HG03565 (cell line): ENCODE measurements around the gene ANXA11.
A peak's percentile ranks its signal among the peaks of the same experiment; 100 is the strongest.
"Not testable (repeated sequence)": the region's sequence is repeated elsewhere in the genome, so short reads cannot be mapped to it uniquely, and the experiment has no call there.

Experiments used
- ATAC-seq: cut with Tn5 transposase; IDR thresholded peaks from one replicate; pipeline ENCODE4 v1.9.1; 2021; ENCODE audit warnings: mild to moderate bottlenecking, moderate library complexity; ENCODE audit not compliant: unreplicated experiment

The ANXA11 gene

GRCh38 chr10:80210259-80210658 is 4.9 kb upstream of the ANXA11 start:
- ATAC-seq: no peak

- no peak for ATAC-seq
These were observed 2.5 kb upstream of the ANXA11 start for GRCh38 chr10:80207768-80208370.

GRCh38 chr10:80206277-80206655 is 929 bp upstream of the ANXA11 start:
- ATAC-seq: no peak

DNA sequence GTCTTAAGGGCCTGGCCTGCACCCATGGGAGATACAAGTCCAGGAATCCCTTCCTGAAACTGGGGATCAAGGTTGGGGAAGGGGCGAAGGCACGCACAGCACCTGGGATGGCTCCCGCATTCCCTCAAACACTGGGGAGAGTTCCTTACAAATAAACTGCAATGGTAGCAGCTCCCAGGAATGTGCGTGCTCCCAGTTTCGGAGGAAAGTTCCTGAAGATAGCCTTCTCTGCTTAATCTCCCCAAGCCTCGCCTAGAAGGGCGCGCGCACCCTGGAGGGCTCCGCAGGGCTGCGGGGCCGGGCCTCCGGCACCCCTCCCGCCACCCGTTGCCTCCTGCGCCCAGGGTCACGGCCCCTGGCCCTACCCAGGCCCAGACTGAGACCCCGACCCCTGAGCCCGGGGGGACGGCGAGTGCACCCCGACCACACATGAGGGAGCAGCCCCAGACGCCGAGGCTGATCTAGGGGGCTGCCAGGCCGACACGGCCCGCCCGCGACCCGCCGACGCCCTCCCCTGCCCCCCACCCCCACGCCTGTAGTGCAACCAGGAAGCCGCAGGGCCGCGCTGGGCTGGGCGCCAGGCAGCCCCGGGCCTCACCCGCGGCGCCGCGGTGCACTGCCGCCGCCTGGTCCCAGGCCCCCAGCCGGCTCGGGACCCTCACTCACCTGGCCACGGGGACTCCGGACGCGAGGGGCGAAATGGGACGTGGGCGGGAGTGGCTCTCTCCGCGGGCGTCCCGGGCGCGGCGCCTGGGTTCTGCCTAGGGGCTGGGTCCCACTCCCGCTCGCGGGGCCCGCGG is 460 bp downstream of the ANXA11 start:
- ATAC-seq: peak; percentile 17

GRCh38 chr10:80203835-80204676 is 1.3 kb downstream of the ANXA11 start:
- ATAC-seq: no peak

GRCh38 chr10:80202934-80203834 is 2.2 kb downstream of the ANXA11 start:
- peak; percentile 53 for ATAC-seq

- not testable (repeated sequence) for ATAC-seq
These were observed 2.8 kb downstream of the ANXA11 start for GRCh38 chr10:80202530-80202929.

- ATAC-seq: no peak
These were observed 3.7 kb downstream of the ANXA11 start for GRCh38 chr10:80201608-80202141.

- ATAC-seq: no peak
These were observed 4.7 kb downstream of the ANXA11 start for GRCh38 chr10:80200687-80201086.

- ATAC-seq: no peak
These were observed 5.1 kb downstream of the ANXA11 start for GRCh38 chr10:80200259-80200658.

DNA sequence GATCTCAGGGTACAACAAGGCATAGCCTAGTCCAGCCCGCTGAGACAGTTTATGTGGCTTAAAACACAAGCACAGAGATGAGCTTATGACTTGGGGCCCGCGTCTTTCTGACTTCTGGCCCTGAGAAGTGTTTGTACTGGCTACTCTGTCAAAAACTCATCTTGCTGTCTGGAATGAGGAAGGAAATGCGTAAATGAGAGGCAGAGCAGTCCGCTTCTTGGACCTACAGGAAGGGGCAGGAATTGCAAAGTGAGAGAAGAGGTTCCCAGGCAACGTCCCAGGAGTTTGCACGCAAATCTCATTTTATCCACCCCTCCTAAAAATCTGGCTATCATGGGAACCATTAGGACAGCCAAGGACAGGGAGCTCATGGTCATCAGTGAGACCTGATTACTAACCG is 5.5 kb downstream of the ANXA11 start:
- no peak for ATAC-seq

DNA sequence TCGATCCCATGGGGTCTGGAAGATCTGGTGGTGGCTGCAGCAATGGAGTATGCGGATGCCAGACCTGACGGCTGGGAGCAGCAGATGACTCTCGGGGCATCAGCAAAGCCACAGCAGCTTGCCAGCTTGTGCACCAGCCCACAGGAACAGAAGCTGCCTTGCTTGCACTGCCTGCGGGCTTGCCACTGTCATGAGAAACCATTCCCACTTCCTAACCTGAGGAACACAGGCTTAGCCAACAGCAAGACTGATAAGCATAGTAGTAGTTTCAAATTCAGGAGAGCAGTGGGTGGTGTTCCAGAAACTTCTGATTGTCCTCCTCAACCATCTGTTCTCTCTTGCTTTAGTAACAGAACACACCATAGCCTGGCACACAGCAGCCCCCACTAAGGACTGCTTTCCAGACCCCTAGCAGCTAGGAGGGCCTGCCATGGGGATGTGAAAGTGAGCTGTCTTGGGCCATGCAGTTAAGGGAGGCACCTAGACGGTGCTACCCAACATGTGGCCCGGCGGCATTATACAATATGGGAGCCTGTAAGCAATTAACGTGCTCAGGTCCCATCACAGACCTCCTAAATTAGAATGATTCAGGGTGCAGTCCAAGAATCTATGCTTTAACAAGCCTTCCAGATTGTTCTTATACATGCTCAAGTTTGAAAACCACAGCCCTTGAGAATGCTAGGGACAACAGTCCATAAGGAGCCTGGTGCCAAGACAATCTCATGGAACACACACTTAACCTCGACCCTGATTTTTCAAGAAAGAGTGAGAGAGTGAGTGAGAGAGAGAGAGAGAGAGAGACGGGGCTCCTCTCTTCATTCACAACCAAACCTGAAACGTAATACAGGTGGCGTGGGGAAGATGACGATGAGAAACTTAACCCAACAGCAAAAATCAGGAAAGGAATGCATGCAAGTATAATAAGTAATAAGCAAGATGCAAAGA is 7.1 kb downstream of the ANXA11 start:
- ATAC-seq: no peak

GRCh38 chr10:80196950-80197315 is 8.4 kb downstream of the ANXA11 start:
- no peak for ATAC-seq

DNA sequence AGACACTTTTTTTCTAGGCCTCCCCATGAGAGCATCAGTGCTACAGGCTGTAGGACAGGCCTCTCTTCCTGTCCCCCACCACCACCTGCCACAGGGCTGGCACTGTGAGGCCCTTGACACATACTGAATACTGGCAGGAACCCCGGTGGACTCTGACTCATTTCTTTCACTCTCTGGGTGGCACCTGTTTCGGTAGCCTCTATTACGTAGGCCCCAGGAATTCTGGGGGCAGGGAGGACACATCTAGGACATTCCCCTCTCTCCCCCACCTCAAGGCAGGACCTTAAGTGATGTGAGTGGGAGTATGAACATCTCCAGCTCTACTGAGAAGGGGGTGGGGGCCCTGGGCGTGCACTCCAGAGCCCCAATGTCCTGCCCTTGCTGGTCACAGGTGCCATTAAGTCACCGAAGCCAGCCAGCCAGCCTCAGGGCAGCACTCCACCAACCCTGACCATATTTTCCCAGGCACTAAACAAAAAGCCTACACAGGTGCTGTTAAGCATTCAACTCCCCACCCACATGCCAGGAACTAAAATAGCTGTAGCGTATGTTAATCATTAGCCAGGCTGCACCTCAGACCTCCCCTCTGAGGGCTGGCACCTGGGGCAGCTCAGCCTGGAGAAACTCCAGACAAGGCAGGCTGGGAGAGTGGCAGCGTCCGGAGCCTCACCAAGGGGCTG is 8.9 kb downstream of the ANXA11 start:
- ATAC-seq: peak; percentile 71

- ATAC-seq: no peak
These were observed 10.2 kb downstream of the ANXA11 start for GRCh38 chr10:80195046-80195574.

DNA sequence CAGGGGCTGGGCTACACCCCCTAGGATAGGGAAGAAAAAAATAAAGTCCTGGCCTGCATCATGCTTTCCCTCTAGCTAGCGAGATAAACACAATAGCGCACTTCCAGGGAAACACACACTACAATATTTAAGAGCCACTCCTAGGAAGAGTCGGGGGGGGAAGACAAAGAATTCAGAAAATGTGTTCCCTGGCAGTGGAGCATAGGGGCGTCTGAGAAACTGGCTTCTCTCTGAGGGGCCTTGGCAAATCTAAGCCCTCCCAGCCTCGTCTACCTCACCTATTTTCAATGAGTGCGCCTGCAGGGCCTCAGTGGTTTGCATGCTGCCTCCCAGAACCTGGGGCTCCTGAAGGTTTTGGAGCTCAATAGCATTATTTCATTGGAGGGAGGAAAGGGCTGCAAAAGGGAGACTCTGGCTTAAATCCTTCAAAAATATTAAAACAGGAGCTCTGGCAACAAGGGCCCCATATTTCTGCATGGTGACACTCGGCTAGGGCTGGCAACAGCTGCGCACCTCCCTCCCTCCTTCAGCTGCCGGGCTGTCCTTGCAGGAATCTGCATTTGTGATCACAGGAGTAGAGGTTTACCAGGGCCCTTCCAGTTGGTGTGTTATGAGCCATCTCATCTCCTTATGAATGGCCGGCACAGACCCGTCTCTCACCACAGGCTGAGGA is 10.8 kb downstream of the ANXA11 start:
- no peak for ATAC-seq

DNA sequence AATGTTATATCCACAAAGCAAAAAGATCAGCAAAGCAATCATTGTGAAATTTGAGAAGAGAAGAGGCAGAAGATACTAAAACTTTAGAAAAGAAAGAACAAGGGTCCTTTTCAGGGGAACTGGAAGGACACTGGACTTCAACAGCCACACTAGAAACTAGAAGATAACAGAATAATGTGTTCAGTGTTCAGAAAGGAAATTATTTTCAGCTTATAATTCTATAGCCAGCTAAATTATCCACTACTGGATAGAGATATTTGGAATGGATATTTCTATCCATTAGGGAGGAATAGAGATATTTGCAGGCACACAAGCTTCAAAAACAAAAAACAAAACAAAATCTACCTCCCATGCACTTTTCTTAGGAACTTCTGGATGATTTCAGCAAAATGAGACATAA is 12.8 kb downstream of the ANXA11 start:
- no peak for ATAC-seq
